ENCODE data around the gene LRP10. TPM values are rescaled to one million over a fixed set of nuclear protein-coding genes. Genes with fewer than 3 reads are reported as not detected.

LRP10 gene
- total RNA-seq, 1 experiment from 2014 or later = 86.5 TPM

DNA sequence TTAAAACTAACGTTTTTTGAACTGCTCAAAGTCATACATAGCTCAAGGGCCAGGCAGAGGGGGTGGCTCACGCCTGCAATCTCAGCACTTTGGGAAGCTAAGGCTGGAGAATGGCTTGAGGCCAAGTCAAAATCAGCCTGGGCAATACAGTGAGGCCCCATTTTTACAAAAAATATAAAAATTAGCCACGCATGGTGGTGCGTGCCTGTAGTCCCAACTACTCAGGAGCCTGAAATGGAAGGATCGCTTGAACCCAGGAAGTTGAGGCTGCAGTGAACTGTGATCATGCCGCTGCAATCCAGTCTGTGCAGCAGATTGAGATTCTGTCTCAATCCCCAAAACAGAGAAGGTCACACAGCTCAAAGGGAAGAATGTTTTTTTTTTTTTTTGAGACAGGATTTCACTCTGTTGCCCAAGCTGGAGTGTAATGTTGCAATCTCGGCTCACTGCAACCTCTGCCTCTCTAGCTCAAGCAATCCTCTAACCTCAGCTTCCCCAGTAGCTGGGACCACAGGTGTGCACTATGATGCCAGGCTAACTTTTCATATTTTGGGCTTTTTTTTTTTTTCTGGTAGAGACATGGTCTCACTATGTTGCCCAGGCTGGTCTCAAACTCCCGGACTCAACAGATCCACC is 44.5 kb downstream of the LRP10 start:
- no peak for DNase-seq (ENCODE audit: low read depth)

DNA sequence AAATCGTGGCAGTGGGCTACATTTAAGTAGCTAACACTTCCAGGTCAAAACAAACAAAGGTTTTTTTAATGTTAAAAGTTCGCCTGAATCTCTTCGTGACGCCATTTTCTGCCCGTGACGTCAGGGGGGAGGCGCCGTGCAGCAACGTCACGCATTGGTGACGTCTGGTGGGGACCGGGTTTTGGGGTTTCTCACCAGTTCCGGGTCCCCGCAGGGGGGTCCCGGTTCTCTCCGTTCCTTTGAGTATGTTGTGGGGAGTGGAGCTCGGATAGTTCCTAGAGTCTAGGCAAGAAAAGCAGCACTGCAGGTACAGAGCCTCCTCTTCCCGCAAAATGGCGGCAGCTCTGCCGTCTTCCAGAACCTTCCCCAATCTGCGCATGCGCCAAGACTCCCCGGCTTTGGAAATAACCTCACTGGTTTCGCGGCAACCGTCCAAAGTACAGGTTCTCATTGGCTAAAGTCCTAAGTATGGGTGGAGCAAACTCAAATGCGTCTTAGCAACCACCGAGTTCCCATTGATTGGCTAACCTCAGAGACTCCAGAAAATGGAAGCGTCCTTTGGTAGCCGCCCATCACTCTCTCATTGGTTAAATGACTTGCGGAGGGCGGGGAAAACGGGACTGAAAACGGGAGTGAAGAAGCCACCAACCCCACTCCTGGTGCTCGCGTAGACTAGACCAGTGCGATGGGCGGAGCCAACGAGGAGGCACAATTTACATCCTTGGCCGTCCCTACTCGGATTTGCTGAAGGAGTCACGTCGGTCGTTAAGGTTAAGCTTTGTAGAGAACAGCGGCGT is 47.5 kb downstream of the LRP10 start, which contains the start of gene RBM23:
Gene RBM23, minus strand, starts transcription at position 346 of the 797 bp plus-strand sequence.
- peak; percentile 100 for DNase-seq (ENCODE audit: low read depth)

DNA sequence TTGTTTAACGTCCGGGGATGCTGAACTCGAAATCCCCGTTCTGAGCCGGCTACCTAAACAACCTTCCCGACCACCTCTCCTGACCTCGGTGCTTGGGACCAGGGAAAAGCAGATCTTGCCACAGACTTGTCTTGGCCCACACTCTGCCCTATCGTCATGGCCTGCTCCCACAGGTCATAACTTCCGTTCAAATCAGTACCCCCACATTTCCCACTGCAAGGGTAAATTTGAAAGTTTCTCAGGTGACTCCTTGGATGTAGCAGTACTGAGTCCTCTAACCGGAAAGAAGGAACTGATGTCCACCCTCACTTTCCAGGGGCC is 48.0 kb downstream of the LRP10 start:
- no peak for DNase-seq (ENCODE audit: low read depth)

DNA sequence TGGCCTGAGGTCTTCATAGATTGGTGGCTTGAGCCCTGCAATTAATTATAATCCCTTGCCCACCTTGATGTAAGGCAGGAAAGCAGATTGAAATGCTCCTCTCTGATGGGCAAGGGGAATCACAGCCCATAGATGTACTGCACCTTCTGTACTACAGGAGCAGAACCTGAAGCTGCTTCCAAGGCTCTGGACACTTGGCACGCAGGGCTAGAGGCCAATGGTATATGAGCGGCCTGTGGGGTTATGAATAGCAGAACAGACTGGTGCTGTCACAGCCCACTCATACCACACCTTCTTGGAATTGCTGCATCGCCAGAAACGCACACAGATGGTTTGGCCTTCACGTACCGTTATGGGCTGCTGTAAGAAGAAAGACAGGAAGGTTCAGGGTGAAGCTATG is 49.2 kb downstream of the LRP10 start:
- no peak for DNase-seq (ENCODE audit: low read depth)

DNA sequence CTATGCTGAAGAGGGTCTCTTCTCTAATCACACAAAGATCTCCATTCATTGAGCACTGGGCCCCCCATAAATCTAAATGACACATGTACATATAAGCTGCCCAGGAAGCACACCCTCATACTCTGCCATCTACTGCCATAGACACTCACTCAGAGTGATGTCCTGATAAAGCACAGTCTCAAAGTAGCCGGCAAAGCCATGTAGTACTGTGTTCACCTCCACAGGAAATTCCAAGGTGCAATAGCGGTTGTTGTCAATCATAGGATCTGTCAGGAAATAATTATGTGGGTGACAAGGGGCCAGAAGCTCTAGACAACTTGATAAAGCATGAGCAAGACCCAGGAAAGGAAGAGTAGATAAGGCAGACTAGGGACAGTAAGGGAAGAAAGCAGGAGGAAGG is 50.8 kb downstream of the LRP10 start:
- no peak for DNase-seq (ENCODE audit: low read depth)

DNA sequence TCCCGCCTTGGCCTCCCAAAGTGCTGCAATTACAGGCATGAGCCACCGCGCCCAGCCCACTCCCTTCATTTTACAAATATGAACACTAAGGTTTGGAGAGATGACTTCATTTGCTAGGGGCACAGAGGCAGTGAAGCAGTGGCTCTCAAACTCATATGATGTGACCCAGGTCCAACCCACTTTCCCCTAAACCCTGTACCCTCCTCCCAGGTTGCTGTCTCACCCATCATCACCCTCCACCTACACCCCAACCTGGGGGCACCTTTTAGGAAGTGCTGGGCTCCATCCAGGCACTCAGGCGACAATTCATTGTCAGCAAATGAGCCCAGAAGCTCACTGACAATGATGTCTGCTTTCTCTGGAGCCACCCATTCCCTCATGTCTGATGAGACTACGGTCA is 52.2 kb downstream of the LRP10 start:
- no peak for DNase-seq (ENCODE audit: low read depth)

DNA sequence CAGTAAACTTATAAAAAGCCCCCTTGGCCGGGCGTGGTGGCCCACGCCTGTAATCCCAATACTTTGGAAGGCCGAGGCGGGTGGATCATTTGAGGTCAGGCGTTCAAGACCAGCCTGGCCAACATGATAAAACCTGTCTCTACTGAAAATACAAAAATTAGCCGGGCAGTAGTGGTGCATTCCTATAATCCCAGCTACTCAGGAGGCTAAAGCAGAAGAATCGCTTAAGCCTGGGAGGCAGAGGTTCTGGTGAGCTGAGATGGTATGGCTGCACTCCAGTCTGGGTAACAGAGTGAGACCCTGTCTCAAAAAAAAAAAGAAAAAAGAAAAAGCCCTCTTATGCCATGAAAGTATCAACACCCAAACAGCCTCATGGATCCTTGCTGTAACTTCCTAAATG is 54.0 kb downstream of the LRP10 start:
- no peak for DNase-seq (ENCODE audit: low read depth)

DNA sequence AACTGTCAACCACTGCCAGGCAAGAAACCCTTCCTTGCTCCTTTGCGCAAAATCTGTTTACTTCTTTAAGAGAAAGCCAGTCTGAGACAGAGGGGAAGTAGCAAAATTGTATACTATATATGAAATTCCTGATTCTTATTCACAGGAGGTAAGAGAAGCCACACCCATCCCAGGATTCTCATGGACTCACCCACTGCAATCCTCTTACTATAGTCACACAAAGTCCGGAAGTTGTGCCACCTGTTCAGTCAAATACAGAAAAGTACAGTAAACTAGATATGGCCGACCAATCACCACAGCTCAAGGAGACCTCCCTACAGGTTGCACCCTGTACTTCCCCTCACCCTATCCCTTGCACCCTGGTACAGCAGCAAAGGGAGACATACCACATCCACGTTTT is 54.8 kb downstream of the LRP10 start:
- DNase-seq (ENCODE audit: low read depth) = peak; percentile 34

DNA sequence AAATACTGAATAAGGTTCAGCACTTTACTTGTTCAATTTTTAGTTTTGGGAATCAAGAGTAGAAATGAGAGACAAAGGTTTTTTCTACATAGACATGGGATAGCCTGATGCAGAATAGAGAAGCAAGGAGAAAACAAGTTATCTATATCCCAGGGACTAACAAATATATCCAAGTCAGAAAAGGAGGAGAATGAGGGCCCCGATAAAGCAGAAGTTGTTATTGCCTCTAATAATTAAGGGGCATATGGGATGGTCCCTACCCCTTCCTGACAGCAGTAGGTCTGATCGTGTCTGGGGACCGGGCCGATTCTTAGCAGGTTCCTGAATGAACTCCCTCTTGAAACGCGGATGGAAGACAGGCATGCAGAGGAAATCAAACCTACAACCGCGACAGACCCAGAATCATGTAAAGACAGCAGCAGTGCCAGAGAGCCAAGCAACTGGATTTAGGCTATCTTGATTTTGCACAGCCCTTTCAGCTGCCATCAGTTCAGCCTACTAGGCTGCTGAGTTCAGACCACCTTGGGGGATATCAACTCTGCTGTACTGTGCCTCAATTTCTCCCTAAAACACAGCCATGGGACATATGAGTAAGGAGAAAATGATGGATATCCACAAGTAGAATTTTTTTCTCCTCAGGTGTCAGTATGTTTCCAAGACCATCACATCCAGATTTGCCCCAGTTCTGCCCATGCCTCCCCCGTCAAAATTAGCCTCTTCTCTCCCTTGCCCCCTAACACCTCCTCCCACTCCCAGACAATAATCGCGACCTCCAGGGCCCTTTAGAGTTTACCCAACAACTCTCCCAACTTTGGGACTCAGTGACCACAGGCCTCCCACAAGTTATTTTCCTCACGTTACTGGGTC is 56.9 kb downstream of the LRP10 start:
- no peak for DNase-seq (ENCODE audit: low read depth)

DNA sequence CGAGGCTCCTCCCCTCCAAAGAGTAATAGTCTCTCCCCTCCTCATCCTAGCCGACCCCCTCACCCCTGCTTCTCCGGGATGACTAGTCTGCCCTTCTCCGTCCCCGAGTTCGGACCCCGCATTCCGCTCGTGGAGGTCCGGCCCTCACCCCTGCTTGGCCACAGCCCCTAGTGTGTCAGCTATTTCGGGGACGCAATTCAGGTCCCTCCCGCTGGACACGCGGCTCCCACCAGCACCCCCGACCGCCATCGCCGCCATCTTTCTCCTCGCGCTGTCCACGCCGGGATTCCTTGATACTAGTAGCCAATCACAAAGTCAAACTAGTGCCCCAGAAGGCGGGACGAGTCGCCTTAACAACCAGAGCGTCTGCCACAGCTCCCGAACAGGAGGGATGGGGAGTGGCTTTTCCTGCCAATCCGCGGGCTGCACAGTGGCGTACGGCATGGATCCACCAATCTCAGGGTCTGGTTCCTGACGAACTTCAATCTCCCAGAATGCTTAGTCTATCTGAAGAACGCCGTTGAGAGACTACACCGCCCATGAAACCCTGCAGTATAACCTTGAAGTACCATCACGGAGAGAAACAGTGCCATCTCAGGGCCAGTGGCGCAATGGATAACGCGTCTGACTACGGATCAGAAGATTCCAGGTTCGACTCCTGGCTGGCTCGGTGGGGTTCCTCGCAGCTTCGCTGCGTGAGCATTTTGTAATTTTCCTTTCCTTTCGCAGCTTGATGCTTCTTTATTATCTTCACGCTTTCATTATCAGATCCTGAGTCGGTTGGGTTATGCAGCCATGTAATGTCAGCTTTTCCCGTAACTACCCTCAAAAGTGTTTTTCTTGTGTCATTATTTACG is 57.8 kb downstream of the LRP10 start, which contains the start of gene PRMT5:
Gene PRMT5, minus strand, starts transcription at position 273 of the 857 bp plus-strand sequence. Its CDS starts 15 bp downstream, at position 258.
- peak; percentile 100 for DNase-seq (ENCODE audit: low read depth)

DNA sequence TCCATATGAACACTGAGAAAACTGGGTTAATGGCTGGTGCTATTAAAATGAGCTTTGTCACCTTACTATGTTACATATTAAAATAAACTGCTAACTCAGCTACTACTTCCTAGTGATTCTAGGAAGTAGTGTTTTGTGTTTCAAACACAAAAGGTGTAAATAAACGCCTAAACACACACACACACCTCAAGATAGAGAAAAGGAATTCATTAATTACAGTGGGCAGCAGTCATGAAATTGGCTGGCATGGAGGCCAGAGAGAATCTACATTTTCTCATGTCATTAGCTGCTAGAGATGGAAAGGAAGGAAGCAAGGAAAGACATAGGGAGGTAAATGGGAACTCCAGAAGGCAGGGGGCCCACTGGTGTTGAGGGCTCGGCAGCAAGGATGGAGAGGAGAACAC is 58.4 kb downstream of the LRP10 start:
- no peak for DNase-seq (ENCODE audit: low read depth)

Other genes with a start within 250 kb of the LRP10 start
- gene OR6J1, start 227.4 kb upstream of the LRP10 start, total RNA-seq (2014; rRNA removed) = not detected in 2 replicates
- gene OXA1L, start 105.1 kb upstream of the LRP10 start, total RNA-seq (2014; rRNA removed) = 80.6 and 83.2 TPM in 2 replicates
- gene SLC7A7, start 56.3 kb upstream of the LRP10 start, total RNA-seq (2014; rRNA removed) = 4.2 and 4.6 TPM in 2 replicates
- gene MRPL52, start 41.9 kb upstream of the LRP10 start, total RNA-seq (2014; rRNA removed) = 104 and 188 TPM in 2 replicates
- gene MMP14, start 35.2 kb upstream of the LRP10 start, total RNA-seq (2014; rRNA removed) = 292 and 331 TPM in 2 replicates
- 0.06 and 0.13 TPM in 2 replicates for gene REM2, start 11.5 kb downstream of the LRP10 start, total RNA-seq (2014; rRNA removed)
- 75.6 and 131 TPM in 2 replicates for gene RBM23, start 47.4 kb downstream of the LRP10 start, total RNA-seq (2014; rRNA removed)
- 51.7 and 66.0 TPM in 2 replicates for gene PRMT5, start 57.6 kb downstream of the LRP10 start, total RNA-seq (2014; rRNA removed)
- gene HAUS4, start 85.3 kb downstream of the LRP10 start, total RNA-seq (2014; rRNA removed) = 45.5 and 54.8 TPM in 2 replicates
- gene AJUBA, start 110.8 kb downstream of the LRP10 start, total RNA-seq (2014; rRNA removed) = 67.1 and 78.4 TPM in 2 replicates
- 4.0 and 8.6 TPM in 2 replicates for gene C14orf93, start 138.4 kb downstream of the LRP10 start, total RNA-seq (2014; rRNA removed)
- 235 and 240 TPM in 2 replicates for gene PSMB5, start 163.2 kb downstream of the LRP10 start, total RNA-seq (2014; rRNA removed)
- gene PSMB11, start 170.5 kb downstream of the LRP10 start, total RNA-seq (2014; rRNA removed) = not detected in 2 replicates
- gene CDH24, start 185.8 kb downstream of the LRP10 start, total RNA-seq (2014; rRNA removed) = 10.4 and 11.0 TPM in 2 replicates
- gene ACIN1, start 223.4 kb downstream of the LRP10 start, total RNA-seq (2014; rRNA removed) = 78.7 and 106 TPM in 2 replicates
- 41.9 and 47.0 TPM in 2 replicates for gene C14orf119, start 223.8 kb downstream of the LRP10 start, total RNA-seq (2014; rRNA removed)
- gene CIROP, start 233.2 kb downstream of the LRP10 start, total RNA-seq (2014; rRNA removed) = not detected in 2 replicates
- 0.11 TPM in 1 of 2 replicates, not detected in the other for gene CEBPE, start 247.5 kb downstream of the LRP10 start, total RNA-seq (2014; rRNA removed)

All from LHCN-M2 (cell line).